ENCODE results near the gene LPAR3.
"Not testable (repeated sequence)": the region's sequence is repeated elsewhere in the genome, so short reads cannot be mapped to it uniquely, and the experiment has no call there.

The LPAR3 gene

GRCh38 chr1:84902727-84903126, 9.7 kb upstream of the LPAR3 start:
- DNase-seq (ENCODE audit: low spot score) = not testable (repeated sequence)

- no peak for DNase-seq (ENCODE audit: low spot score)
Measured at GRCh38 chr1:84899969-84900368, 7.0 kb upstream of the LPAR3 start.

GRCh38 chr1:84896279-84896678, 3.3 kb upstream of the LPAR3 start:
- DNase-seq (ENCODE audit: low spot score) = no peak

DNA sequence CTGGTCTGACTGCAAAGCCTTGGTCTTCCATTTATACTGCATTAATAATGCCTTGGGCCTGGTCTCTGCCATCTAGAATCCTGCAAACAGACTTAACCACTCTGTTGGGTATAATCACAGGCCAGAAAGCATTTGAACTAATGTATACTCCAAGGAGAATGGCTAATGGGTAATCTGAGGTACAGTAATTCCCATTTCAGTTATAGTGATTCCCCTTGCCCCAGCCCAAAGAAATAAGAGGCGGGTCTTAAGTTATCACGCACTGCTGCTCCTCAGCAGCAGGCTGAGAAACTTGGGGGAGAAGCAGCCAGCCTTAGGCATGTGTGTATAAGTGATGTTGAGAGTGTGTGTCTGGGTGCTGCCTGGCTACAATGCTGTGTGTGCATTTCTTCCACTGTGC, 2.4 kb downstream of the LPAR3 start:
- DNase-seq (ENCODE audit: low spot score) = no peak

GRCh38 chr1:84889437-84889836, 3.6 kb downstream of the LPAR3 start:
- DNase-seq (ENCODE audit: low spot score) = no peak

- no peak for DNase-seq (ENCODE audit: low spot score)
Measured at GRCh38 chr1:84888753-84889152, 4.3 kb downstream of the LPAR3 start.

DNA sequence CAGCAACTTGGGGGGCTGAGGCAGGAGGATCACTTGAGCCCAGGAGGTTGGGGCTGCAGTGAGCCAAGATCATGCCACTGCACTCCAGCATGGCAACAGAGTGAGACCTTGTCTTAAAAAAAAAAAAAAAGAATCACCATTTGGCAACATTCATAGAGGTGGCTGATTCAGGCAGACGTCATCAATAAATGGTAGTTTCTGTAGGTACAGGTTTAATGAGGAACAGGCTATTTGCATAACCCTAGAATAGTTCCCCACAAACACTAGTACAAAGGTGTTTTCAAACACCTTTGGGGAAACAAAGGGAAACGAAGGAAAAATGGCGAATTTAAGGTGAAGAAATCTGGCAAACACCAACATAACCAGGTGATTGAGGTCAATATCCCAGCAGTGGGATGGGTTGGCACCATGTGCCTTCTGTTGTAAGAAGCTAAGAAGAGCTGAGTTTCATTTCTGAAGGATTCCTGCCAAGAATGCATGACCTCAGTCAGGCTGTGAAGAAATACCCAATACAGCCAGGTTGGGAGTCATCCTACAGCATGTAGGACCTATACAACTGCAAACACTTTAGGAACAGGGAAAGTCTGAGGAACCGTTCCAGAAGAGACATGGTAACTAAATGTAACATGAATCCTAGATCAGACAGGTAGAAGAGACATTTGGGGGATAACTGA, 5.6 kb downstream of the LPAR3 start:
- no peak for DNase-seq (ENCODE audit: low spot score)

DNA sequence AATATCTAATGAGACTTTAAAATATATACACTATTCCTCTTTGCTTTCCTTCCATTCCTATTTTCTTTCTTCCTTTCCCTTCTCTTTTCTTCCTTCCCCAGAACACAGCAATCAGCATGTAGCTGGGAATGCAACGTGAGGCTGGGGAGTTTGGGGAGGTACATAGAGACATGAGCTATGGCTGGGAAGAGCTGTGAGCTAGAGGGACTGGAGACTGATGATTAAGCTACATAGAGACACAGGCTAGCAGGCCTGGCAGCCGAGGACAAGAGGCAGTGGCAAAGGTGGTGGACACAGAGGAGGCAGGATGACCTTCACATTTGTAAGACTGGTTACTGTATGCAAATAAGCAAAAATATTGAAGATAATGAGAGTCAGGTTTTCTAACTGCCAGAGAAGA, 7.5 kb downstream of the LPAR3 start:
- no peak for DNase-seq (ENCODE audit: low spot score)

GRCh38 chr1:84884671-84885389, 8.2 kb downstream of the LPAR3 start:
- no peak for DNase-seq (ENCODE audit: low spot score)

DNA sequence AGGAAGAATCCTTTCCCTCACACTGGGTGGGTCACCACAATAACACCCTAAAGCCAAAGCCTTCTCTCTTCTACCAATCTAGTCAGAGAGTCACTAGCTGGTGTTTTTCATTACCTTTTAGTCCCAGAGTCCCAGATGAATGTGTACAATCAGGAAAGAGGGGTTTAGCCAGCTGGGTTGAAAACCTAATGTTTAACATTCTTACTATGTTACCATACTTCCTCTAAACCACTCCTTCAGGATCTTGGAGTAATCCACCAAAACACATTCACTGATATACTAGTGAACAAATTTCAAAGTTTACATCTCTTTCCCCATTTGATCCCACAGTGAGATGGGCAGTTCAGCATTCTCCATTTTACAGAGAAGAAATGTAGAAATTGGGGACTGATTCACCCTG, 9.7 kb downstream of the LPAR3 start:
- DNase-seq (ENCODE audit: low spot score) = no peak

- no peak for DNase-seq (ENCODE audit: low spot score)
Measured at GRCh38 chr1:84877592-84877991, 15.4 kb downstream of the LPAR3 start.

DNA sequence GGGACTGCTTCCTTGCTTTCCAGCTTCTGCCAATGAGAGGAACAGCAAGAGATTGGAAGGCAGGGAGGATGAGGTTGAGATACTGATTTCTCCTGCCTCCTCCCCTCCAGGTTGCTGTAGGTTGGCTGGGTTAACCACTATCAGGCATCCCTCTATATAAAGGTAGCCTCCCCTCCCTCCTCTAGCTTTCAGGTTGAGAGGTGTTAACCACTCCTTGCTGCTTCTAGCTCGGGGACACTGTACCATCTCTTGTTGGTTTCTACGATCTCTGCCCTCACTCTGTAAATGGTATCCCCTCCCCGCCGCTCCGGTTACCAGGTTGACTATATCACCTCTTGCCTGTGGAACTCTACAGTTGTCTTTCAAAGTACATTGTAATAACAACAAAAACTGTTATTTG, 16.7 kb downstream of the LPAR3 start:
- no peak for DNase-seq (ENCODE audit: low spot score)

- DNase-seq (ENCODE audit: low spot score) = no peak
Measured at GRCh38 chr1:84873366-84873765, 19.6 kb downstream of the LPAR3 start.

DNA sequence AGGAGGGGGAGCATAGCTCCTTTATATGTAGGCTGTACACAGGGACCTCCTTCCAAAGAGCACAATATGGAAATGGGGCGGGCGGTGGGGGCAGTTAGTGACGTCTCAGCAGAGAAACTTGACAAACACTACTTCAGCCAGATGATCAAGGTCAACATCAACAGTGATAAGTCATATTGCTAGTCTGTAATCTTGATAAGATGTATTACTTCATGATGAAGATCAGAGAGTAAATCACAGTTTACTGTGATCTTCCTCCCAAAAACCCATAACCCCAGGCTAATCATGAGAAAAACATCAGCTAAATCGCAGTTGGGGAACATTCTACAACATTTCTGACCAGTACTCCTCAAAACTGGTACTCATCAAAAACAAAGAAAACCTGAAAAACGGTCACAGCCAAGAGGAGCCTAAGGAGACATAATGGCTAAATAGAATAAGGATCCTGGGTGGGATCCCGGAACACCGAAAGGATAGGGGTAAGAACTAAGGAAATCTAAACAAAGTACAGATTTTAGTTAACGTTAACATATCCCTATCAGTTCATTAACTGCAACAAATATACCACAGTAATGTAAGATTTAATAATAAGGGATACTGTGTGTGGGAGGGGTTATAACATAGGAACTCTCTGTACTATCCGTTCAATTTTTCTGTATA, 20.2 kb downstream of the LPAR3 start:
- no peak for DNase-seq (ENCODE audit: low spot score)

DNA sequence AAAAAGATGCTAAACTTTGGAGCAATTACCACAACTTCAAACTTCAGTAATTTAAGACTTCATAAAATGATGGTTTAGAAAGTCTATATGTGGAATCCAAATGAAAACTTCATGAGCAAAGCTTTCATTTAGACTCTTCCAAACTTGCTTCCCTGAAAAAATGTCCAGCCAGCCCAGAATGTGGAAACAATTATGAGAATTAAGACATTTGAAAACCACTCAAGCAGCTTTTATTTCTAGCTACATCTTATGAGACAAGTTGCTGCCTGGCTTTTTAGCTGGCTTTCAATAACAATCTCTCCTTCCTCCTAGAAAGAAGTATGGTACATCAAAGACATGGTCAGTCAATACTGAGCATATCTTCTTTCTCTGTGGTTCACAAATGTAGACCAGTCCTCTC, 21.8 kb downstream of the LPAR3 start:
- DNase-seq (ENCODE audit: low spot score) = no peak

DNA sequence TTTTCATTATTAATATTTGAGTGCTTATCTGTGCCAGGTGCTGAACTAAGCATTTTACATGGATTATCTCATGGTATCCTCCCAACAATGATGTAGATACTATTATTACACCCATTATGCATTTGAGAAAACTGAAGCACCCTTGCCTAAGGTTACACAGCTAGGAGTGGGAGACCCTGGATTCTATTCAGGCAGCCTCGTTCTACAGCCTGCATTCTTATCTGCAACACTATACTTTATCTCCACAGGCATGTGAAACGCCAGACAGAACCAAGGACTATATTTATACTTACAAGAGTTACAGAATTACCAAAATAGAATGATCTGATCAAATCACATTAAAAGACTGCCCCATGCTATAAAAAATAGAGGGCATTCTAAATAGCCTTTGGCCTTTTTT, 22.4 kb downstream of the LPAR3 start:
- DNase-seq (ENCODE audit: low spot score) = no peak

DNA sequence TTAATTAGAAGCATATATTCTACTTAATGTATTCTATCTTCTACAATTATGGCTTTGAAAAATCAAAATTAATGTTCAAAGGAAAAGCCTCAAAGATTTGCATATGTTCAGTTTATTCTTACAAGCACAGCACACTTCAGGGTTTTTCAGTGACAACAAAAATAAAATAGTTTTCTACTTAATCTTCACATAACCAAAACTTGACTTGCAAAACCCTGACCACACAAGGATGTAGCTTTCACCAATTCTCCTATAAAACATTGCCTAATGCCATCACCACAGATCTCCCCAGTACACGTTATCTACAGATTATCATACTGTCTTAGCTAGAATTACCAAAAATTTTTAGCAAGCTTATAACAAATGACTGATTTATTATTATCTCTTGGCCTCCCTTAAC, 23.3 kb downstream of the LPAR3 start:
- DNase-seq (ENCODE audit: low spot score) = no peak

DNA sequence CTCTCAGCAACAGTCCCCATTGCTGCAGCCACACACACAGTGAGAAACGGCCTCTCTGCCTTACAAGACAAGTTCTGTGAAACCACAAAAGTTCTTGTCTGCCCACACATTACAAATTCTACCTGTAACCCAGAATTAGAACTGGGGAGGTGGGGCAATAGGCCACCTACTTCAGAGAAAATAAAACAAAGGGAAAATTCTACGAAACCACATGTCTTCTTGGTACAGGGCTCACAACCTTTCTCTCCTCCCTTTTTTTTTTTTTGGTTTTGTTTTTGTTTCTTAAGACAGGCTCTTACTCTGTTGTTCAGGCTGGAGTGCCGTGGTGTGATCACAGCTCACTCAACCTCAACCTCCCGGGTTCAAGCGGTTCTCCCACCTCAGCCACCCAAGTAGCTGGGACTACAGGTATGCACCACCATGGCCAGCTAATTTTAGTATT, 30.2 kb downstream of the LPAR3 start:
- no peak for DNase-seq (ENCODE audit: low spot score)

DNA sequence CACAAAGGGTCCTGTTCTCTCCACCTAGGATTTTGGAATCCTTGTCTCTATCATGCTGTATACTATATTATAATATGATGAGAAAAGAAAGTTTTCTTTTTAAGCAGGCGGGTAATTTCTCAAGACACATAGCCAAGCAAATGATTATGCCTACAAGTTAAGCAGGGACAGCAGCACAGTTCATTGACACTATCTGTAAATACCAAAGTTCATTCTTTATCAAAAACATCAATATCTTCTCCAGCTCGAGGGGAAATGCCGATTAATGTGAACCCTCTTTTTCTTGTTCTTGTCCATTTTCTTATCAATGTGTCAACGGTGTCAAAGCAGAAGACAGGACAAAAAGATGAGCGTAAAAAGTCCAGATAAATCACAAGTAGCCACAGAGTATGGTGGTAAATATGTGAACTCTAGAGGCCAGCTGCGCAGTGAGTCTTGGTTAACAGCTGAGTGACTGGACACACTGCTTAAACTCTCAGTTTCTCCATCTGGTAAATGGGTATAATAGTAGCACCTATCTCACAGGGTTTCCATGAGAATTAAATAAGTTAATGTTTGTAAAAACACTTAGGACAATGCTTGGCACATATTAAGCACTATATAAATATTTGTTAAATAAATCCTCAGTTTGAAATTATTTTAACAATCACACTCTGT, 30.9 kb downstream of the LPAR3 start:
- DNase-seq (ENCODE audit: low spot score) = no peak

GRCh38 chr1:84861516-84861915, 31.5 kb downstream of the LPAR3 start:
- DNase-seq (ENCODE audit: low spot score) = no peak

GRCh38 chr1:84859866-84860265, 33.1 kb downstream of the LPAR3 start:
- DNase-seq (ENCODE audit: low spot score) = no peak

GRCh38 chr1:84857906-84858305, 35.1 kb downstream of the LPAR3 start:
- no peak for DNase-seq (ENCODE audit: low spot score)
